HS-5 (cell line): Measurements from ENCODE around the gene CPNE6.

Source experiments
- DNase-seq: peaks from one replicate; pipeline ENCODE4 v3.0.0-alpha.2; 2012; ENCODE audit warnings: low read depth

Gene CPNE6

DNA sequence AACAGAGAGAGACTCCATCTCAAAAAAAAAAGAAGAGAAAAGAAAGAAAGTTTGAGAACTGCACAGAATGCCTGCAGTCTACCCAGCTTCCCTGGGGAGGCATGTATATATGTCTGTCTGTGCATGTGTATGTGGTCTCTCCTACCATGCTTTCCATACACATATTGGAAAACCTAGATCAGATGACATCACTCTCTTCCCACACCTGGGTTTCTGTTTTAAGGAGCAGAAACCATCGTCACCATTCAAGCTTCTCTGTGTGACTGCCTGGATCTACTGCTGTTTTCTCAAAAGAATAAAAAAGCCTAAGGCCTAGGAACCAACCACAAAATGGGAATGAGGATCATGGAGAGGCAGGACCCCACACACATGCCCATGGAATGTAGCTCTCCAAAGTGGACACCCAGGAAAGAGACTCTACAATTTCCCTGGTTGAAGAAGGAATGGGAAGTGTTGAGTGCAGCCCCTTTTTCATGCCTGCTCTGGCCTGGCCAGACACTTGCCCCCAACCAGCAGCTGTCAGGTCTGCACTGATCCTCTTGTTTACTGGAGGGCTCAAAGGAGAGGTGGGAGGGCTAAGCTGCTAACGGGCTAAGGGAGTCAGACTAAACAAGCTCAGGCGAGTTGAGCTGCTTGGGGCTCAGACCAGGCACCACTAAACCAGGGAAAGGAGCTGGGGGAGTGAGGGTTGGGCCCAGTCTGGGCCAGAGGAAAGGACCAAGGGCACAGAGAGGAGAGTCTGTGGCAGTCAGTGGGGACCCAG lies 15.0 kb downstream of the CPNE6 start:
- no peak for DNase-seq

DNA sequence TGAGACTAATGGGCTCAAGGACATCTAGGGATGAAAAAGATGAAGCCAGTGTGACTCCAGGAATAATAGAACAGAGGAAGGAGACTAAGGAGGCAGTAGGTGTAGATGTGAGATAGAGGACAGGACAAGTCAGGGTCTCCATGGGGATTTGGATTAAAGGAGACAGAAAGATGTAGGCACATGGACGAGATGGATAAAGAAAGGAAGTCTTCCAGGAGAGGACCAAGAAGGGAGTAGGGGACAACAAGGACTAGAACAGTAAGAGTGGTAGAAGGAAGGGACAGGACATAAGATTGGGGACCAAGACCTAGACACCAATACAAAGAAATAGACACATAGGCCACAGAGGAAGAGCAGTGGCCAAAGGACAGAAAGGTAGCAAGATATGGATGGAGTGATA lies 15.6 kb downstream of the CPNE6 start:
- DNase-seq: no peak

DNA sequence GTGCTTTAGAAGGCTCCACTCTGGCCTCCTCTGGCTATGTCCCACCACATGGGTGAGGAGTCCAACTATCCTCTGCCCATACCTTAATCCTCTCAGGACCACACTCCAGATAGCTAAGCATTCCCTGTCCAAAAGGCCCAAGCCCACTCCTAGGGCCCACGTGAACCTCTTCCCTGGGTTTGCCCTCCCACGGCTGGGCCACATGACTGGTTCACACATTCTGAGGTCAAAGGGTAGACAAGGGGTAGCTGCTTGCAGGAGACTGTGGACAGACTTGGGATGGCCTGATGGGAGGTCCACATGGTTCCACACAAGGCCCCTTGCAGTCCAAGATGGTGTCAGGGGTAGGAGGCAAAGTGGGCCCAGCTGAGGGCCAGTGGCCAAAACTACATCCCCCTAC lies 16.7 kb downstream of the CPNE6 start:
- DNase-seq: no peak

DNA sequence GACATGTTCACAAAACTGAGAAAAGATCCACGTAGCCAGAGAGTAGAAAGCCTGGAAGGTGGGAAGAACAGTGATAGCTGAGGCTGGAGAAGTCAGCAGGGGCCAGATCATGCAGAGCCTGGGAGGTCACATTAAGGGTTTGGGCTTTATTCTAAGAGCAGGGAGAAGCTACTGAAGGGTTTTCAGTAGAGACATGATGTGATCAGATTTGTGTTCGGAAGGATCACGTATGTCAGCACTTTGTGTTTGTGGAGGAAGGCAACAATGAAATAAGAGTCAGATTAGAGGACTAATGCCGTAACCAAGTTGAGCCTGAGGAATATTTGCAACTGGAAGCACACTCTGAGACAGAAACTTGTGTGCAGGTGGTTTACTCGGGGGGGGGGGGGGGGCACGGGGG lies 18.5 kb downstream of the CPNE6 start:
- no peak for DNase-seq

DNA sequence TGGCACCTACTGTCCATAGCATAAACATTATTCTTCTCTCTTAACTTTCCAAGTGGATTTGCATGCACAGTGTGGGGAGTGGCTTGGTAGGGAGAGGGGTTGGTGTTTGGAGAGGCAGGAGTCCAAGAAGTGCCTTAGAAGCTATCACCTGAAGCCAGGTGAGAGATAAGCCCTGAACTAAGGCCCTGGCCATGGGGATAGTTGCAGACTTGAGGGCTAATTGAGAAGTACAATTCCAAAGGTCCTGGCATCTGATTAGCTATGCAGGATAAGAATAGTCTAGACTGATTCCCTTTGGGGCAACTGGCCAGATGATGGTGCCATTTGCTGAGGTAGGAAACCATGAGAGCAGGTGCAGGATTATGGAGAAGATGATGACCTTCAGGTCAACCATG lies 20.7 kb downstream of the CPNE6 start:
- no peak for DNase-seq

DNA sequence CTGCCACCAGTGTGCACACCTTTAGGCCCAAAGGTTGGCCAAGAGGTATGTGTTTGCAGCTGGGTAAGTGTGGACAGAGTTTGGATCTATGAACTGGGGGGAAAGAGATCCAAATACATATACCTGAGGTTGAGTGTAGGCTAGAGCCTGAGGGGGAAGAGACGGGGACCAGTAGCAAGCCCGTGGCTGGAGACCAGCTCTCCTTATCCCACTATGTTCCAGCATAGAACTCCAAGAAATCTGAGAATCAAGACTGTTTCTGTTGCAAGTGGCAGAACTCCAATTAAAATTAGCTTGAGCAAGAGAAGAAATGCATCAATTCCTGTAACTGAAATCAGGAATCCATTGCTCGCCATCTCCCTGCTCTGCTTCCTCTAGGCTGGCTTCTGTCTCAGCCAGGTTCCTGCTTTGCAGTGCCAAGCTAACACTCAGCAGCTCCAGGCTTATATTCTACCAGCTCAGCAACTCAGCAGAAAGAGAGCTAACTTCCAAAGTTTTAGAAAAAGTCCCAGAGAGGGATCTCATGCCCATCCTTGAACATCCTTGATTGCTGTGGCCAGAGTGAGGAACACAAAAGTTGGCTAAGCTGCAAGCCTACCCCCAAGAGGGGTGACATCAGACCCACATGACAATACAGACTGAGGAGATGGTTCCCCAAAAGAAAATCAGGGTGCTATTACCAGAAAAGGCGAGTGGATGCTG lies 21.3 kb downstream of the CPNE6 start:
- no peak for DNase-seq

GRCh38 chr14:24093207-24093900 lies 22.0 kb downstream of the CPNE6 start:
- DNase-seq: no peak

DNA sequence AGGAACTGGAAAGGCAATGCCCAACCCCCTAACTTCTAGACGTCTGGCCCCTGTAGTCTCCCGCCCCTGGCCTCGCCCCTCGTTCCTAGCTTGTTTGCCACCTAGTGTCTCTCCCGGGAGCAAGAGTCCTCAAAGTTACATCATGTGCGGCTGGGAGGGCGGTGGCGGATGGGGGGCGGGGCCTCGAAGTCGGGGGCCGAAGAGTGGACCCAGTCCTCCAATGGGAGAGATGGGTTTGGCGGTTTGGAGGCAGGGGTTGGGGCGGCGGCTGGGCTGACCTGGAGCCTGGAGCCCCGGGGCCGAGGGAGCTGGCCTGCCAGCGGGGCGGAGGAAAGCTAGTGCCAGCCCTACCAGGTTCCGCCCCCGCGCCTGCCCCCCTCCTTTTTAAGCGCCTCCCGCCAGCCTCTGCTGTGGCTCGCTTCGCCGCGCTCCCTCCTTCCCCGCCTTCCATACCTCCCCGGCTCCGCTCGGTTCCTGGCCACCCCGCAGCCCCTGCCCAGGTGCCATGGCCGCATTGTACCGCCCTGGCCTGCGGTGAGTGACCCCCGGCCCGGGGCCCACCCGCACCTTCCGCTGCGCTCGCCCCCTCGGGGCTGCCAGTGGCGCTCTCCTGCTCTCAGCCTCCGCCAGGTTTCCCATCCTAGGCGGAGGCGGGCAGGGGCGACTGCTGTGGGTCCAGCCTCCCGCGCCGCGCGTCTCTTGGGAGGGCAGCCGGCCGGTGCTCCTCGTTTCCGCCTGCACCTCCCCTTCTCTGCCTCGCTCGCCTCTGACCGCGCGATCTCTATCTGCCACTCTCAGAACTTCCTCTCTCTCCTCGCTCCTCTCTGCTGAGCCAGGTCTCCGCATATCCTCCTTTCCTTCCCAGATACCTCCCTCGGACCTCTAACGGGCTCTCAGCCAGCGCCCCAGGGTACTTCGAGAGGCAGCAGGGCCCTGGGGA lies 22.8 kb downstream of the CPNE6 start, which contains the start of gene PCK2:
PCK2 (plus strand) TSS at position 411 of the 940 bp plus-strand sequence; CDS start at position 506, 95 bp downstream.
- peak; percentile 56 for DNase-seq

DNA sequence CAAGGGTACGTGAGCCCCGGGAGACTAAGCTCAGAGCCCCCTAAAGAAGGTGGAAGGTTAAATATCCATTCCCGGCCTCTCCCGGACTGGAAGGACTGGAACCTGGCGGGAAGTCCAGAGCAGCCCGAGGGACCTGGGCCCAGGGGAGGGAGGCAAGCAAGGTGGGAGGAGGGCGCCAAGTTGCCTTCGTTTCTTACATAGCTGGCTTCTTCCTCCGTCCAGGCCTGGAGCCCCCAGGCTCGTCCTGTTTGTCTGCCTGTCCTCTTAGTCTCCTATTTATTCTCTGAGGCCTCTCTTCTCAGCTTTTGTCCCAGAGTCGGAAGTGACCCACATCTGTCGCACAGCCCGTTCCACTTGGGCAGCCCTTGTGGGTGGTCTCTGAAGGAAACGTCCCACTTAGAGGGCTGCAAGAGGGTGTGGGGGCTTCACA lies 23.5 kb downstream of the CPNE6 start:
- DNase-seq: no peak

DNA sequence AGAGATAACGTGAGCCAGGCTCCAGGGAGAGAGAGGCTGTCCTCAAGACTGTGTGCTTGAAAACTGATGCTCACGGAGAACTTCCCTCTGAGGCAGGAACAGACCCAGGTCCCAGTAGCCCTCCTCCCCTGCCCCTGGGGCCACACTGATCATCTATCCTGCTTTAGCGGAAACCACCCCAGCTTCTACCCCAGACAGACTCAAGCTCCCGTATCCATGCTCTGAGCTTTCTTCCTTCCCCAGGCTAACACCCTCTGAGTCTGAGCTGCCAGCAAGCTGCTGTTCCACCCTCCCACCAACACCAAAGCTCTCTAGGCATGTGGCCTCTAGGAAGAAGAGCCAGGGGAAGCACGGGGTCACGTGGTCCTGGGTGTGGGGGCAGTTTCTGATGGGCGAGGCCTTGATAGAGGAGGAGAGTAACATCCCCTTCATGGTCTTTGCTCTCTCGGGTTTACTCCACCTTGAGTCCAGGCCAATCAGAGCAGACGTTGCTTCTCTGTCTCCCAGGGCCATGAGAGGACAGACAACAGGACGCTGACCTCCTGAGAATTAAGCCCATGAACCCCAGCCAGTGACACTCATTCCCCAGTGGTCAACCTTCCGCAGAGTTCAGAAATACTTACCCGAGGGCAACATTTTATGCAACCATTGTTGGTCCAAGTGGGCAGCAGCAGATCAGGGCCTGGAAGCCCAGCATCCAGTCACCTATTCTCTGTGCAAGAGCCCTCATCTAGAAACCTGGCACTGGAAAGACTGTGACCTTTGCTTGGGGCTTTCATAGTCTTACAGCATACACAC lies 24.1 kb downstream of the CPNE6 start:
- DNase-seq: no peak

DNA sequence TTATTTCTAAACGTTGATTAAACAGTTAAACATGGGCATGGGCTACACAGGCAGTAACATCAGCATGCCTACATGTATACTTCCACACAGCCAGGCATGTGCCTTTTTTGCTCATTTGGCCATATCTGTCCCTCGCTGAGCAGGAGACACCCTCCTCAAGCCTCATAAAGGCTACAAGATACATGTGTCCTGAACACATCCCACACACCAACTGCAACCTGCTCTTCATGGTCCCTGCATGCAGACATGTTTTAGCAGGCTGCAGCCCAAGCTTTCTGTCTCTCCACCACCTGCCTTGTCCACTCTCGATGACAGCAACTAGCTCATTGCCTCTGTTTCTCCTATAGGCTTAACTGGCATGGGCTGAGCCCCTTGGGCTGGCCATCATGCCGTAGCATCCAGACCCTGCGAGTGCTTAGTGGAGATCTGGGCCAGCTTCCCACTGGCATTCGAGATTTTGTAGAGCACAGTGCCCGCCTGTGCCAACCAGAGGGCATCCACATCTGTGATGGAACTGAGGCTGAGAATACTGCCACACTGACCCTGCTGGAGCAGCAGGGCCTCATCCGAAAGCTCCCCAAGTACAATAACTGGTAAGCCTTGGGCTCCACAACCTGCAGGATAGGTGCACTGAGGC lies 25.3 kb downstream of the CPNE6 start:
- DNase-seq: no peak

- no peak for DNase-seq
Observed at GRCh38 chr14:24098229-24098926, 27.0 kb downstream of the CPNE6 start.

- DNase-seq: no peak
Observed at GRCh38 chr14:24098927-24099813, 27.8 kb downstream of the CPNE6 start.

GRCh38 chr14:24100197-24100981 lies 29.0 kb downstream of the CPNE6 start:
- DNase-seq: no peak

GRCh38 chr14:24100982-24101494 lies 29.7 kb downstream of the CPNE6 start:
- no peak for DNase-seq

GRCh38 chr14:24102357-24103048 lies 31.1 kb downstream of the CPNE6 start:
- no peak for DNase-seq

DNA sequence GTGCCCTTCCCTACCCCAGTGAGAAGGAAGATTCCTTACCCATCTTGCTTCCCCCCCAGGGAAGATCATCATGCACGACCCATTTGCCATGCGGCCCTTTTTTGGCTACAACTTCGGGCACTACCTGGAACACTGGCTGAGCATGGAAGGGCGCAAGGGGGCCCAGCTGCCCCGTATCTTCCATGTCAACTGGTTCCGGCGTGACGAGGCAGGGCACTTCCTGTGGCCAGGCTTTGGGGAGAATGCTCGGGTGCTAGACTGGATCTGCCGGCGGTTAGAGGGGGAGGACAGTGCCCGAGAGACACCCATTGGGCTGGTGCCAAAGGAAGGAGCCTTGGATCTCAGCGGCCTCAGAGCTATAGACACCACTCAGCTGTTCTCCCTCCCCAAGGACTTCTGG lies 32.1 kb downstream of the CPNE6 start:
- no peak for DNase-seq
